LHCN-M2 (cell line): Measurements from ENCODE around the gene CMTM4. TPM values are rescaled to one million over a fixed set of nuclear protein-coding genes. Genes with fewer than 3 reads are reported as not detected.
"Not testable (repeated sequence)": the region's sequence is repeated elsewhere in the genome, so short reads cannot be mapped to it uniquely, and the experiment has no call there.

Source experiments
- DNase-seq: peaks from one replicate; pipeline ENCODE4 v3.0.0-alpha.2; 2012; ENCODE audit warnings: low read depth
- total RNA-seq: library from RNA; depleted of rRNA; stranded (reverse); fragments of >200 nt; gene quantifications from 2 replicates; pipeline ENCODE4 v1.2.3, GENCODE V29; 2014

CMTM4 gene
- total RNA-seq, 1 experiment from 2014 or later: 16.4 TPM

DNA sequence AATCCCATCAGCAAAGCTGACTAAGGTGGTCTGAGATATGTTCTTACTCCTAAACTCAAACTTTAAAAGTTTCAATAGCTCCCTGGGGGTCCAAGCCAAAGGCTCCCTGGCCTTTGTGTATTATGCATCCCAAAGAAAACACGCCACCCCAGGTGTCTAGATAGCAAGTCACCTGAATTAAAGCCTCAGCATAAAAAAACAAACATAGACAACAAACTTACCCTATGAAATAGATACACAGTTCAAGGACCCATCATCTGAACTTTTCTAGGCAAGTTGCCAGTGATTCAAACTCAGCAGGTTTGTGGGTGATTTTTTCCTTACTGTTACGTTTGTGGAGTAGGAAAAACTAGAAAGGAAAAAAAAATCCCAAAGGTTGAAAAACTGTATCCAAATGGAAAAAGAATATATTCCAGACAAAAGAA, 79.5 kb downstream of the CMTM4 start:
- no peak for DNase-seq

GRCh38 chr16:66616592-66616991, 80.0 kb downstream of the CMTM4 start:
- no peak for DNase-seq

DNA sequence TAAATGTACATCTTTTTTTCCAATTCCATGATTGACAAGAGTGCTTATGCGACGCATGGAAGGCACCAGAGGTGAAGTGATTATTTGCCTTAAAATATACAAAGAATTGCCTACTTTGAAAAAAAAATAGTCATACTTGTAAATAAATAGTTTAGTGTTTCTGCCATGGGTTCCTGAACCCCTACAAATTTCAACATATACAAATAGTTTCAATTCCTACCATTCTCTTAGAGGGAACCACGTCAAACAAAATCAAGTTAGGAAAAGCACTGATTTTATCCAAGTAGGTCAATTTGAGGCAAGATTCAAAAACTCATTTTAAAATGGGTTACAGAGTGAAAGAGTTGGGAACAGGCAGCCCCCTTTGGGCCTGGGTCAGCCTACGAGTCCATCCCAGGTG, 80.4 kb downstream of the CMTM4 start:
- DNase-seq: no peak

- no peak for DNase-seq
Observed at GRCh38 chr16:66614161-66614802, 82.3 kb downstream of the CMTM4 start.

DNA sequence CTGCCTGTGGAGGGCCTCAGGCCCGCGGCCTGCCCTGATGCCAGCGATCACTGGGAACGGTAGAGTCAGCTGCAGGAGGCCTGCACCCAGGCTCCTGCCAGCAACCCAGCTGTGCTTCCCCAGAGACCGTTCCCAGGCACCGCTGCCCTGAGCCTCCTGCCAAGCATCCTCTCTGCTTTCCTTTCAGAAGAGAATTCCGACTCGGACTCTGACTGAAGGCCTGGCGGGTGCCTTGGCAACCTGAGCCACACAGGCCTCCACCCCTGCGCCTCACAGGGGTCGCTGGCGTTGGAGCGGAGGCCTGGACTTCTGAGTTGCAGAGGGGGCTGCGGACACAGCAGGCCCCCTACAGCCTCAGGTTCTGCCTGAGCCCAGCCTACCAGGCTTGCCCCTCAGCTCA, 84.1 kb downstream of the CMTM4 start:
- no peak for DNase-seq

GRCh38 chr16:66611911-66612310, 84.6 kb downstream of the CMTM4 start:
- DNase-seq: not testable (repeated sequence)

DNA sequence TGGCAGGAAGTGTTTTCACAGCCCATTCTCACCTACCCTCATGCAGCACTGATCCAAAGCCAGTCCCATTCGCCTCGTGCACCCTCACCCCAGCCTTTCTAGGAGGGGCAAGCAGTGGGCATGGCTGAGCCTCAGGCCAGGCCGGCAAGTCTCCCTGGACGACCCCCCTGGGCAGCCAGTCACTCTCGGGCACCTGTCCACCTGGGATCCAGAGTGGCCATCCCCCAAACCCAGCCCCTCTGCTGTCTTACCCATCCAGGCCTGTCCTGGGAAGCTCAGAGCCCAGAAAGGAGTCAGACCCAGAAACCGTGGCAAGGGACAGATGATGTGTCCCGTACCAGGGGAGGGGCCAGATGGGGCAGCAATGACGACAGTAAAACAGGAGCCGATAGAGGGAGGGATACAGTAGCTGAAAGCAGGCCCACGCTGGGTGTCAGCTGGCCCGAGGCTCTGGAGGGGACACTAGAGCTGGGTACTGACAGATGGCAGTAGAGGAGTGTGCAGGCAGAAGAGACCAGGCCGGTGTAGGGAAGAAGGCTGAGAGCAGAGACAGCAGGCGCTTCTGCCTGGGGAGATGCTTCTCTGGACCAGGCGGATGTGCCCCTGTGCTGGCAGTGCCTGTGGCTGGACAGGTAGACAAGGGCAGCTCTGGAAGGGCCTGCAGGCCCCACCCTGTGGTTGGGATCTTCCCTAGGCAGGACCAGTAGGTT, 86.3 kb downstream of the CMTM4 start:
- no peak for DNase-seq

GRCh38 chr16:66609139-66609510, 87.4 kb downstream of the CMTM4 start:
- DNase-seq: no peak

GRCh38 chr16:66608241-66609138, 88.1 kb downstream of the CMTM4 start:
- DNase-seq: peak; percentile 77

DNA sequence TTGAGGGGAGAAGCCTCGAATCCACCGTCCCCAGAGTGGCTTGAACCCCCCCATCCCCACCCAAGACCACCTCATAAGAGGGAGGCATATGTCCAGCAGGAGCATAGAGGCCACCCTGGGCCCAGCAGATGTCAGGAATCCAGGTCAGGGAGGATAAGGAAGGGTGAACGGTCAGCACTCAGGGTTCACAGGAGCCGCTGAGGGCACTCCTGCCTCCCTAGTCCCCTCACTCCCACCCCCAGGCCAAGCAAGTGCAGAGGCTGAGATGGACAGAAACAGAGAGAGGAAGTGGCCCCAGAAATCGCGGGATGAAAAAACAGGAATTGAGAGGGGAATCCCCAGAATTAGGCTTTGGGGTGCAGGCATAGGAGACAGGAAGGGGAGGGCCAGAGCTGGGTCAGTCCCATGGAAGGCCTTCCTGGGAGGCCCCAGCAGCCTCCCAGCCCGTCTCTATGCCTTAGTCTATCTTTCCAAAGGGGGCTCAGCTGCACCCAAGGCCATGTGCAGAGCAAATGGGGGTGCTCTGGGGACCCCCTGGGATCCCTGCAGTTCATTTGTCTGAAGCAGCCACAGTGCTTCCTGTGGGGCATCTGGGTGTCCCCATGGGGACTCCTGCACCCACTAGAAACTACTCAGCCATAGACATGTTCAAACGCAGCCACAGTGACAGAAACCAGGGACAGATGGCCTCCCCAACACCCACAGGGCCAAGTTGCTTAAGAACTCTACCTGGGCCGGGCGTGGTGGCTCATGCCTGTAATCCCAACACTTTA, 90.4 kb downstream of the CMTM4 start:
- no peak for DNase-seq

DNA sequence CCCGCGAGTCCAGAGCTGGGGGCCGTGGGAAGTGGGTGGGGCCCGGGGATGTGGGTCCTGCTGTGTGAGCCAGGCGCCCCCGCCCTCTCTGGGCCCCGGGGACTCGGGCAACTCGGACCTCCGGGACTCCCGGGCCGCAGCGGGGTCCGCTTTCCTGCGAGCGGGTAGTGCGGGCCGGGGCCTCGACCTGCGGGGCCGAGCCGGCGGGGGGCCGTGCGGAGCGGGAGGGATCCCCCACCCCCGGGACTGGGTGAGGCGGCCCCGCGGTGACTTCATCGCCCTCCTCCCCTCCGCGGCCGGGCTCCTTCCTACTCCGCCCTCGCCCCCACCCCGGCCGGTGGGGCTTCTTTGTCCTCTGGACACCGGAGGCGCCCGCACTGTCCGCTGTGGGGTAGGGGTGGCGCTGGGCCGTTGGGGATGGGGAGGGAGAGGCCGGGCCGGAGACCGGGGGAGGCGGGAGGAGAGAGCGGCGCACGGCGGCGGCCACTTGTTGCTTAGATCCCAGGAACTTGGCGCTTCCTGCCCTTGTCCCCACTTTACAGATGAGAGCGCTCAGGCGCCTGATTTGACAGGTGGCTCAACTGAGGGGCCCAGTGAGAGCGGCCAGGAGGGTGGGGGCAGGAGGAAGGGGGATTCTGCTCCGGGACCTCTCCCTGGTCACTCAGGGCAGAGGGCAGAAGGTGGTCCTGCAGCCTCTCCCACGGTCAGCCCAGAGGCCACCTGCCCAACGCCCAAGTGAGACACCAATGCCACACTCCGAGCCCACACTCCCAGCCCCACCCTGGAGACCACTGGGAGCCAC, 91.2 kb downstream of the CMTM4 start:
- peak; percentile 41 for DNase-seq

DNA sequence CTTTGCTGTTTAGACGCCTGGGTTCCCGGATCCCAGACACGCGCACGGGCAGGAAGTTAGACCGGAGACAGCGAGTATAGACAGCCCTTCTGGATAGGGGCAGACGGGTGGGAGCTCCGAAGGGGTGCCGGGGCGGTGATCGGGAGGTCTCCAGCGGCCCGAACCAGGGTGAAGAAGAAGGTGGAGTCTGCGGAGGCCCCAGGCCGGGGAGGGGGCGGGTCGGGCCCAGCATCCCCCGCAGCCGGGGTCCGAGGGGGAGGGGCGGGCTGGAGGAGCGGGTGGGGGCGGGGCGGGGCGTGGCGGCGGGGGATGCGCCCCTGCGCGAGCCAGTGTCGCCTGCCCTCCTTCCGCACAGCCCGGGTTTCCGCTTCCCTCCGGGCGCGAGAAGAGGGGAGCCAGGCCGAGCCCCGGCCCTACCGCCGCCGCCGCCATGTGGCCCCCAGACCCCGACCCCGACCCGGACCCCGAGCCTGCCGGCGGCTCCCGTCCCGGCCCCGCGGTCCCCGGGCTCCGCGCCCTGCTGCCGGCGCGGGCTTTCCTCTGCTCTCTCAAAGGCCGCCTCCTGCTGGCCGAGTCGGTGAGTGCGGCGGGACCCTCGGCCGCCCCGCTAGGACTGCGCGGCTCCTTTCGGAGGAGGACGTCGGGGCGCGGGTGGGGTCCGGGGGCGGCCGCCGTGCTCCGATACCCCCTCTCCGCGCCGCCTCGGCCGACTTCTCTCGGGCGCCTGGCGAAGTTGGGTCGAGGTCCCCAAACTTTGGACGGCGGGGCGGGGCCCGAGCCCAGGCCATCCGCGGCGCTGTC, 92.0 kb downstream of the CMTM4 start, which contains the start of gene CMTM3:
Gene CMTM3 (plus strand): TSS at position 329 of the 801 bp plus-strand sequence. CDS start 102 bp downstream, at position 431.
- DNase-seq: peak; percentile 62

DNA sequence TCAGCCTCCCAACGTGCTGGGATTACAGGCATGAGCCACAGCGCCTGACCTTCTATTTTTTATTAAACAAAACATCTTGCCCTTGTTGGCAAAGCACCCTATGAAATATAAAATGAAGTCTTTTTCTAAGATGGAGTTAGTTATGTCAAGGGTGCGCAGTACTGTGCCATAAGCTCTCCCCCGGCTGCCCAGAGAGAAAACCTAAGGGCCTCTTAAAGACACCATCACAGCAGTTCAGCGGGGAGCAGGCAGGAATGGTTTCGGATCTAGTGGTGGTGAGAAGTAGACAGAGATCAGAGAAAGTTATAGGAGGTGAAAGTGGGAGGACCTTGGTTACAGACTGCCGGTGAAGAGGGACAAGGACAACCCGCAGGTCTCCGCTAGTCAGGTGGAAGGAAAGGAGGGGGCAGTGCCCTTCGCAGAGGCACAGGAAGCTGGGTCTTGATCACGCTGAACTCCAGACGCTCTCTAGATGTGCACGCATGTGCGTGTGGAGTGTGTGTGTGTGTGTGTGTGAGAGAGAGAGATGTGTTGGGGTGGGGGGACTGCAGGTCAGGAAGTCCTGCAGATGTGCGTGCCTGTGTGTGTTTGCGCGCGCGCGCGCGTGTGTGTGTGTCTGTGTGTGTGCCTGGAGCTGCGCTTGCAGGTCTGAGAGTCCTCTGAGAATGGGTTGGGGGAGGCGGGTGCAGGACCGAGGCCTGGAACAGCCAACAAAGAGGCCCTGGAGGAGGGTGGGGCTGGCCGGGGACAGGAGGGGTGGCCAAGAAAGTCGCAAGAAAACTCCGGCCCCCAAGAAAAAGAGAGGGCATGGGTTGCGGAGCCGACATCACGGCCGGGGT, 92.8 kb downstream of the CMTM4 start:
- peak; percentile 61 for DNase-seq

- no peak for DNase-seq
Observed at GRCh38 chr16:66601471-66601870, 95.1 kb downstream of the CMTM4 start.

DNA sequence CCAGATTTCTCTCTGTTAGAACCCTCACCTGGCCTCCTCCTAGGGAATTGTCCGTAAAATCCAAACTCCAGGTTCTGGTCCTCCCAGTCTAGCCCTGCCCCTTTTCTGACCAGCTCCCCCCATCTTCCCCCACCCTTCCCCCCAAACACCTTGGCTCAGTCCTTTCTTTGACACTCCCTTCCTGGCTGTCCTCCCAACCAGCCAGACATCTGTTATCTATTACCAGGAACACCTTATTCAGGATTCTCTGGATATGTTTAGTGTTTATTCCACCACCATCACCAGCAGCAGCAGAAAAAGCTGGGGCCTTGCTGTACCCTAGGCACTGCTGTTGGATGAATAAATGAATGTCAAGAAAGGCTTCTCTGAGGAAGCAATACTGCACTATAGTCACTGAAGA, 96.1 kb downstream of the CMTM4 start:
- DNase-seq: no peak

- no peak for DNase-seq
Observed at GRCh38 chr16:66599726-66600125, 96.8 kb downstream of the CMTM4 start.

- DNase-seq: no peak
Observed at GRCh38 chr16:66598111-66598510, 98.4 kb downstream of the CMTM4 start.

DNA sequence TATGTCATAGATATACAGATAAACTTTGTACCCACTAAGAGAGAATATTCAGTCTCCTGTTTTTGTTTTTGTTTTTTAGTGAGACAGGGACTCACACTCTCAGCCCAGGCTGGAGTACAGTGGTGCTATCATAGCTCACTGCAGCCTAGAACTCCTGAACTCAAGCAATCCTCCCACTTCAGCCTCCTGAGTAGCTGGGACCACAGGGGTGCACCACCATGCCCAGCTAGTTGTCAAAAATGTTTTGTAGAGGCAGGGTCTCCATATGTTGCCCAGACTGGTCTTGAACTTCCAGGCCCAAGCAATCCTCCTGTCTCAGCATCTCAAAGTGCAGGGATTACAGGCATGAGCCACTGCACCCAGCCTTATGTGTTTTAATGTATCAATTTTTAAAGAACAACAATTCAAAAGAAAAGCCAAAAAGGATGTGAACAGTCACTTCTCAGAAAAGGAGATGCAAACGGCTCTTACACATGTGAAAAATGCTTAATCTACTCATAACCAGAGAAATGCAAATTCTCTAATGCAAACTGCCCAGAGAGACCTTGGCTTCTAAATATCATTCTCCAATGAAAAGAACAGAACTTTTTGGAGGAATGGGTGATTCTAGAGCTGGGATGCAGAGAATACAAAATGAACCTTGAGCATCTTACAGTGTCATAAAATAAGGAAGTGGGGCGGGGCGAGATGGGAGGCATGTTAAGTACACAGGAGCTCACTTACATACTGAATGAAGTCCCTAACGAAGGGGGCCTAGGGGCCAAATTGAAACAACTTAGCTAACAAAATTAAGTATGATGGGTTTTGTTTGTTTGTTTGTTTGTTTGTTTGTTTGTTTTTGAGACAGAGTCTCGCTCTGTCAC, 99.3 kb downstream of the CMTM4 start:
- DNase-seq: no peak
